Keratinocyte (primary cell): ENCODE data around the gene SLC25A47. TPM values are rescaled to one million over a fixed set of nuclear protein-coding genes. Genes with fewer than 3 reads are reported as not detected.

Experiments
- DNase-seq: peaks from one replicate; pipeline ENCODE4 v3.0.0-alpha.2; 2011; ENCODE audit warnings: low read depth, missing footprints, low spot score
- FAIRE-seq: peaks from 2 replicates; lab custom pipeline; 2011; peaks lifted over from hg19 to GRCh38; lab: Jason Lieb, UNC
- H2AFZ ChIP-seq: 2 replicates; pipeline ENCODE4 v1.6.0; 2012; ENCODE audit warnings: low read length, control low read depth, inconsistent platforms; ENCODE audit not compliant: control insufficient read depth
- H3K27ac ChIP-seq: 2 replicates; pipeline ENCODE4 v1.5.1; 2011; ENCODE audit warnings: low read length; ENCODE audit not compliant: control insufficient read depth, insufficient read depth
- H3K27me3 ChIP-seq: 3 replicates; pipeline ENCODE4 v1.6.0; 2011; ENCODE audit warnings: low read length; ENCODE audit not compliant: control insufficient read depth, insufficient read depth; ENCODE audit errors: extremely low read depth
- H3K36me3 ChIP-seq, 2 experiments: 2 replicates in 1 of 2; 3 replicates in 1 of 2; pipeline ENCODE4 v1.5.1; 2011; ENCODE audit warnings: low read length in 2 of 2, mild to moderate bottlenecking in 1 of 2; ENCODE audit not compliant: control insufficient read depth in 2 of 2, insufficient read depth in 2 of 2; ENCODE audit errors: extremely low read depth in 1 of 2
- H3K4me1 ChIP-seq: 3 replicates; pipeline ENCODE4 v1.5.1; 2011; ENCODE audit warnings: low read length; ENCODE audit not compliant: control insufficient read depth, insufficient read depth; ENCODE audit errors: extremely low read depth
- H3K4me2 ChIP-seq: 3 replicates; pipeline ENCODE4 v1.6.0; 2011; ENCODE audit warnings: low read depth, low read length; ENCODE audit not compliant: control insufficient read depth, insufficient read depth; ENCODE audit errors: extremely low read depth
- H3K4me3 ChIP-seq, 3 experiments: fragments of 200-600 bp in 1 of 3; sonication (generic) in 1 of 3; 2 replicates in 2 of 3; 3 replicates in 1 of 3; pipeline ENCODE4 v1.5.1; 2011 to 2016; ENCODE audit warnings: low read length in 3 of 3, mild to moderate bottlenecking in 3 of 3, control low read depth in 2 of 3, inconsistent platforms in 1 of 3, low read depth in 1 of 3, mixed read lengths in 1 of 3, mixed run types in 1 of 3, moderate library complexity in 1 of 3; ENCODE audit not compliant: control insufficient read depth in 2 of 3, insufficient read depth in 2 of 3; ENCODE audit errors: extremely low read depth in 1 of 3
- H3K79me2 ChIP-seq: 2 replicates; pipeline ENCODE4 v1.6.0; 2012; ENCODE audit warnings: low read length; ENCODE audit not compliant: control insufficient read depth, insufficient read depth
- H3K9ac ChIP-seq: 3 replicates; pipeline ENCODE4 v1.6.0; 2011; ENCODE audit warnings: low read length; ENCODE audit not compliant: control insufficient read depth, insufficient read depth; ENCODE audit errors: extremely low read depth
- H3K9me1 ChIP-seq: 3 replicates; pipeline ENCODE4 v1.6.0; 2011; ENCODE audit warnings: low read length; ENCODE audit not compliant: control insufficient read depth, insufficient read depth; ENCODE audit errors: extremely low read depth
- H3K9me3 ChIP-seq: 2 replicates; pipeline ENCODE4 v1.5.1; 2012; ENCODE audit warnings: low read depth, low read length; ENCODE audit not compliant: control insufficient read depth
- H4K20me1 ChIP-seq: 3 replicates; pipeline ENCODE4 v1.6.0; 2011; ENCODE audit warnings: low read length; ENCODE audit not compliant: control insufficient read depth, insufficient read depth; ENCODE audit errors: extremely low read depth
- CTCF ChIP-seq, 3 experiments: IDR thresholded peaks in 1 of 3; conservative IDR thresholded peaks in 1 of 3; optimal IDR thresholded peaks in 1 of 3; 2 replicates in 2 of 3; 3 replicates in 1 of 3; pipeline versions ENCODE3 to v1.5.1; 2011; ENCODE audit warnings: low read length in 3 of 3, mild to moderate bottlenecking in 3 of 3, moderate library complexity in 2 of 3, control low read depth in 1 of 3, inconsistent platforms in 1 of 3; ENCODE audit not compliant: insufficient read depth in 2 of 3; ENCODE audit errors: extremely low read depth in 1 of 3
- EZH2 ChIP-seq: IDR thresholded peaks from one replicate; pipeline ENCODE4 v1.6.1; 2012; ENCODE audit warnings: inconsistent platforms, mild to moderate bottlenecking, low read length, moderate library complexity
- dilution Hi-C: fragments of 300-500 bp; cut with MboI; formaldehyde crosslinking; loops from one replicate; pipeline ENCODE4 v1.7.0; 2020; ENCODE audit warnings: low sequenced_read_pairs; ENCODE audit not compliant: extremely low pct_ligation_motif_present
- polyA plus RNA-seq, 5 experiments: library from polyadenylated mRNA; depleted of rRNA in 3 of 5; stranded (reverse) in 3 of 5; stranded (forward) in 1 of 5; unstranded in 1 of 5; fragments of >200 nt; gene quantifications; 1 replicate in 1 of 5; 2 replicates in 3 of 5; 3 replicates in 1 of 5; pipeline versions ENCODE4 v1.2.1 to v1.2.3, GENCODE V29; 2011 to 2012; ENCODE audit warnings: missing spikeins in 2 of 5, low read depth in 1 of 5, low replicate concordance in 1 of 5

SLC25A47 gene
- polyA plus RNA-seq, 1 donor (not counting 4 experiments of a cell fraction or from before 2014, with no cell fraction given) = not detected

GRCh38 chr14:100339766-100340422 is 16.8 kb downstream of the SLC25A47 start:
- Histone ChIP-seq H3K4me3 (no peak overlapping the region), H3K9ac (no peak overlapping the region), H3K4me2 (no peak overlapping the region), H4K20me1 (no peaks in the 10 kb centered on the region), H3K9me3 (no peaks in the 10 kb centered on the region), H3K27me3 (no peaks in the 10 kb centered on the region), H3K36me3 (peaks cover 23 to 40% of the 10 kb centered on the region in 2 experiments), H3K9me1 (no peaks in the 10 kb centered on the region), H2AFZ (no peak overlapping the region), H3K4me1 (peaks cover 4% of the 10 kb centered on the region), H3K79me2 (no peaks in the 10 kb centered on the region), H3K27ac (no peak overlapping the region)
- dilution Hi-C loops = no loop called here
- no peak for TF ChIP-seq CTCF (optimal IDR thresholded peaks at IDR 0.05 in 1 of 3, IDR thresholded peaks at IDR 0.05 in 1 of 3, conservative IDR thresholded peaks at IDR 0.05 in 1 of 3; ENCODE audit: extremely low read depth in 1 of 3, insufficient read depth in 2 of 3, low read length in 3 of 3)
- TF ChIP-seq EZH2 = no peak
- FAIRE-seq (no peak), DNase-seq (no peak)

- H3K4me1 ChIP-seq = peaks cover 4% of the 10 kb centered on the region
- no peaks in the 10 kb centered on the region for H3K27me3 ChIP-seq
- FAIRE-seq (no peak), DNase-seq (no peak)
- no peaks in the 10 kb centered on the region for H3K9me1 ChIP-seq
- no peaks in the 10 kb centered on the region for H3K79me2 ChIP-seq
- peaks cover 23 to 37% of the 10 kb centered on the region in 2 experiments for H3K36me3 ChIP-seq
- H3K4me2 ChIP-seq = no peak overlapping the region
- no peak overlapping the region for H3K4me3 ChIP-seq
- dilution Hi-C loops = no loop called here
- H2AFZ ChIP-seq = no peak overlapping the region
- no peak overlapping the region for H3K9ac ChIP-seq
- H3K9me3 ChIP-seq = no peaks in the 10 kb centered on the region
- no peaks in the 10 kb centered on the region for H4K20me1 ChIP-seq
- TF ChIP-seq EZH2 (no peak), CTCF (optimal IDR thresholded peaks at IDR 0.05 in 1 of 3, IDR thresholded peaks at IDR 0.05 in 1 of 3, conservative IDR thresholded peaks at IDR 0.05 in 1 of 3; ENCODE audit: extremely low read depth in 1 of 3, insufficient read depth in 2 of 3, low read length in 3 of 3) (no peak)
- no peak overlapping the region for H3K27ac ChIP-seq
Observed at GRCh38 chr14:100340423-100340813, 17.3 kb downstream of the SLC25A47 start.
